HepG2 (cell line): ENCODE measurements around the gene PDILT. TPM values are rescaled to one million over a fixed set of nuclear protein-coding genes. Genes with fewer than 3 reads are reported as not detected.

Experiments used
- ADNP ChIP-seq: sonication (generic); formaldehyde crosslinking; IDR thresholded peaks from 2 replicates; pipeline ENCODE4 v1.4.0; 2020; ENCODE audit warnings: missing genetic modification reagents
- ARHGAP35 ChIP-seq: sonication (generic); formaldehyde crosslinking; IDR thresholded peaks from 2 replicates; pipeline ENCODE4 v1.9.0; 2022; ENCODE audit warnings: mild to moderate bottlenecking, inconsistent platforms, moderate library complexity, missing genetic modification reagents, borderline replicate concordance
- NFAT5 ChIP-seq: sonication (generic); formaldehyde crosslinking; IDR thresholded peaks from 2 replicates; pipeline ENCODE4 v1.4.0; 2020; ENCODE audit warnings: missing genetic modification reagents
- PAF1 ChIP-seq: IDR thresholded peaks from 2 replicates; pipeline ENCODE4 v1.6.1; 2016; ENCODE audit warnings: missing genetic modification reagents, missing compliant biosample characterization
- PAX8 ChIP-seq: sonication (generic); formaldehyde crosslinking; IDR thresholded peaks from 2 replicates; pipeline ENCODE4 v1.8.0; 2022; ENCODE audit warnings: mild to moderate bottlenecking, missing genetic modification reagents, borderline replicate concordance
- PREB ChIP-seq: sonication (generic); formaldehyde crosslinking; IDR thresholded peaks from 2 replicates; pipeline ENCODE4 v1.4.0; 2020; ENCODE audit warnings: missing genetic modification reagents
- RAD21 ChIP-seq: fragments of 450-650 bp; formaldehyde crosslinking; IDR thresholded peaks from 2 replicates; pipeline ENCODE4 v1.5.0; 2020; ENCODE audit warnings: mild to moderate bottlenecking
- SATB2 ChIP-seq: sonication (generic); formaldehyde crosslinking; IDR thresholded peaks from 2 replicates; pipeline ENCODE4 v1.5.0; 2020; ENCODE audit warnings: missing genetic modification reagents
- SMC3 ChIP-seq: IDR thresholded peaks from 2 replicates; pipeline ENCODE4 v1.6.1; 2011; ENCODE audit warnings: low read length, improper control_type of control experiment
- SP4 ChIP-seq: sonication (generic); formaldehyde crosslinking; IDR thresholded peaks from 2 replicates; pipeline ENCODE4 v1.8.1; 2023; ENCODE audit warnings: mild to moderate bottlenecking, missing genetic modification reagents
- YEATS2 ChIP-seq: sonication (generic); formaldehyde crosslinking; IDR thresholded peaks from 2 replicates; pipeline ENCODE4 v1.4.0; 2020; ENCODE audit warnings: missing genetic modification reagents, borderline replicate concordance
- ZFY ChIP-seq: sonication (generic); formaldehyde crosslinking; IDR thresholded peaks from 2 replicates; pipeline ENCODE4 v1.4.0; 2020; ENCODE audit warnings: missing genetic modification reagents
- ZNF207 ChIP-seq: fragments of 450-650 bp; IDR thresholded peaks from 2 replicates; pipeline ENCODE4 v1.6.1; 2016; ENCODE audit warnings: antibody characterized with exemption, borderline replicate concordance
- ZNF263 ChIP-seq: sonication (generic); formaldehyde crosslinking; IDR thresholded peaks from 2 replicates; pipeline ENCODE4 v1.4.0; 2020; ENCODE audit warnings: missing genetic modification reagents
- ZNF3 ChIP-seq: IDR thresholded peaks from 2 replicates; pipeline ENCODE4 v1.7.0; 2017; ENCODE audit warnings: inconsistent platforms
- ZNF33A ChIP-seq: sonication (generic); formaldehyde crosslinking; IDR thresholded peaks from 2 replicates; pipeline ENCODE4 v1.5.1; 2020; ENCODE audit warnings: missing genetic modification reagents, mild to moderate bottlenecking, moderate library complexity, borderline replicate concordance
- ZNF629 ChIP-seq: sonication (generic); formaldehyde crosslinking; conservative IDR thresholded peaks from 2 replicates; pipeline ENCODE4 v1.5.0; 2020; ENCODE audit warnings: missing genetic modification reagents
- ZNF713 ChIP-seq: sonication (generic); formaldehyde crosslinking; IDR thresholded peaks from 2 replicates; pipeline ENCODE4 v1.4.0; 2020; ENCODE audit warnings: mild to moderate bottlenecking, missing genetic modification reagents
- ZNF749 ChIP-seq: sonication (generic); formaldehyde crosslinking; IDR thresholded peaks from 2 replicates; pipeline ENCODE4 v1.8.0; 2022; ENCODE audit warnings: mild to moderate bottlenecking, missing genetic modification reagents, moderate library complexity, borderline replicate concordance
- polyA plus RNA-seq, 8 experiments: library from polyadenylated mRNA; depleted of rRNA in 3 of 8; stranded (reverse) in 7 of 8; unstranded in 1 of 8; fragments of >200 nt; fragmentation: Illumina TruSeq in 4 of 8; extraction: Trizol in 4 of 8; gene quantifications; 2 replicates each; pipeline versions ENCODE4 v1.2.1 to v1.2.3, GENCODE V29; 2011 to 2016; ENCODE audit warnings: low read depth in 4 of 8, missing spikeins in 1 of 8, mixed read lengths in 1 of 8; ENCODE audit not compliant: insufficient read depth in 1 of 8
- total RNA-seq, 5 experiments: library from RNA; depleted of rRNA; stranded (reverse); fragments of >200 nt; fragmentation: Illumina TruSeq; extraction: Trizol; gene quantifications; 2 replicates each; pipeline ENCODE4 v1.2.3, GENCODE V29; 2016; ENCODE audit warnings: low read depth in 1 of 5
- TF ChIP-seq, protein P1 (sequence below): IDR thresholded peaks from 2 replicates; pipeline ENCODE4 v1.6.1; 2018; ENCODE audit warnings: missing genetic modification reagents

PDILT gene
- total and polyA plus RNA-seq, 2 of the 13 experiments (the other 11 are each of a cell fraction or from before 2014, with no cell fraction given): not detected

DNA sequence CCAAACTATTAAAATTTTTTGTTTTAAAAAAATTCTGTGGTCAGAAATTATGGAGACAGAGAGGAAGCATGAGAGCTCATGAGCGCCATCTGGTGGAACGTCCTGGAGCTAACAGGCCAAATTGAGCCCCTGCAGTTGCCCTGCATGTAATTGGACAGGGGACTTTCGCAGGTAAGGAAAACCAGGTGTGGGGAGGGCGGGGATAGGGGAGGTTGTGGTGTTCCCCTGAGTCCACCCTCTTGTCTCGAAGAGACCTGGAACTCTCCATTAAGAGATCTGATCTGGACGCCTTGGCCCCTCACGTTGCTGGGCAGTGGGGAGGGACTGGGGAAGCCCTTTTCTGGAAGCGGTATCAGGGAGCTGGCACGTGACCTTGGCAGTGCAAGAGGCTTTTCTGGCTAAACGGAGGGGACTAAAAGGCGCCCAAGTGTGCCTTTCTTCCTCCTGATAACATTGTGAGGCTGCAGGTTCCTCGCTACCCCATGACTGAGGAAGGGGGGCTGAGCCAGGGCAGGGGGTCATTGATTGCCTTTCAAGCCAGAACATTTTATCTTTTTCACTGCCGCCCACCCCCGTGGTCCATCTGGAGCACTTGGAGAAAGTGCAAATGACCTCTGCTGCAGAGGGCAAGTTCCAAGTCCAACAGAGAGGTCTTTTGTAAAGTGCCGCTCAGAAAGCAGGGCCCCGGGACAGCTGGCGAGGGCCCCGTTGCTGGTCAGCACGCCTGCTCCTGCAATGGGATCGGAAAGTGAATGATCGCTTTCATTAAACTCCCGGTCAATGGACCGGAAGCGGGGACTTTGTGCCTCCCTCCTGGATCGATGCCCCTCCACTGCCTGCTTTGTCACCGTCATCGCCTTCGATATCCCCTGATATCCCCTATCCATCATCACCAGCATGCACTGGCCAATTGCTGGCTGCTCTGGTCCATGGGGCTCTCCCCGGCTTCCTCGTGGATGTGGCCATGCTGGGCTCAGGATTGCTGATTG lies 18.4 kb downstream of the PDILT start (continued):
- no peak for TF ChIP-seq NFAT5 (CRISPR knock-in tag)
- no peak for TF ChIP-seq ADNP (CRISPR knock-in tag)
- 0 out of 2 replicates have a peak, but pooled peaks have one; percentile 13 for TF ChIP-seq ZNF629 (CRISPR knock-in tag)
- no peak for TF ChIP-seq ZNF207
- TF ChIP-seq SATB2 (CRISPR knock-in tag): no peak
- TF ChIP-seq PAF1 (CRISPR knock-in tag): no peak
- peak; percentile 92 for TF ChIP-seq SMC3
- 0 out of 2 replicates have a peak, but pooled peaks have one; percentile 47 for TF ChIP-seq ZNF713 (CRISPR knock-in tag)
- 0 out of 2 replicates have a peak, but pooled peaks have one; percentile 16 for TF ChIP-seq YEATS2 (CRISPR knock-in tag)
- no peak for TF ChIP-seq ZNF749
- peak; percentile 19; the same call in 1 of the 2 replicates for TF ChIP-seq ARHGAP35 (CRISPR knock-in tag)
- TF ChIP-seq PAX8 (CRISPR knock-in tag): no peak
- TF ChIP-seq ZFY (CRISPR knock-in tag): peak; percentile 55
- peak; percentile 33; the same call in 1 of the 2 replicates for TF ChIP-seq ZNF263 (CRISPR knock-in tag)
- TF ChIP-seq PREB: no peak
- TF ChIP-seq, protein P1, sequence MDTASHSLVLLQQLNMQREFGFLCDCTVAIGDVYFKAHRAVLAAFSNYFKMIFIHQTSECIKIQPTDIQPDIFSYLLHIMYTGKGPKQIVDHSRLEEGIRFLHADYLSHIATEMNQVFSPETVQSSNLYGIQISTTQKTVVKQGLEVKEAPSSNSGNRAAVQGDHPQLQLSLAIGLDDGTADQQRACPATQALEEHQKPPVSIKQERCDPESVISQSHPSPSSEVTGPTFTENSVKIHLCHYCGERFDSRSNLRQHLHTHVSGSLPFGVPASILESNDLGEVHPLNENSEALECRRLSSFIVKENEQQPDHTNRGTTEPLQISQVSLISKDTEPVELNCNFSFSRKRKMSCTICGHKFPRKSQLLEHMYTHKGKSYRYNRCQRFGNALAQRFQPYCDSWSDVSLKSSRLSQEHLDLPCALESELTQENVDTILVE (CRISPR knock-in tag): no peak; the same call in 1 of the 2 replicates
- TF ChIP-seq SP4 (CRISPR knock-in tag): peak; percentile 9; the same call in 1 of the 2 replicates
- TF ChIP-seq RAD21 (CRISPR knock-in tag): peak; percentile 73
- TF ChIP-seq ZNF3 (CRISPR knock-in tag): no peak
- peak; percentile 79; the same call in 1 of the 2 replicates for TF ChIP-seq ZNF33A (CRISPR knock-in tag)
